MM.1S (cell line): ENCODE data around the gene MICALL2.

Source experiments
- DNase-seq: peaks from one replicate; pipeline ENCODE4 v3.0.0-alpha.2; 2015
- H2AFZ ChIP-seq: fragments of 300-600 bp; sonication (generic); 2 replicates; pipeline ENCODE4 v1.6.0; 2016; ENCODE audit warnings: antibody characterized with exemption, low read length
- H3F3A ChIP-seq: fragments of 300-600 bp; sonication (generic); 2 replicates; pipeline ENCODE4 v1.6.1; 2016; ENCODE audit warnings: mild to moderate bottlenecking, antibody characterized with exemption, low read length, moderate library complexity, mixed read lengths; ENCODE audit not compliant: insufficient read depth
- H3K27ac ChIP-seq: fragments of 300-600 bp; sonication (generic); 2 replicates; pipeline ENCODE4 v1.5.1; 2016; ENCODE audit warnings: mild to moderate bottlenecking, low read length
- H3K27me3 ChIP-seq: fragments of 300-600 bp; sonication (generic); replicated peaks from 2 replicates; pipeline ENCODE4 v1.6.0; 2016; ENCODE audit warnings: low read length; ENCODE audit not compliant: insufficient read depth
- H3K36me3 ChIP-seq: fragments of 300-600 bp; sonication (generic); replicated peaks from 2 replicates; pipeline ENCODE4 v1.6.1; 2016; ENCODE audit warnings: mild to moderate bottlenecking, low read length, mixed read lengths; ENCODE audit not compliant: insufficient read depth
- H3K4me1 ChIP-seq: fragments of 300-600 bp; sonication (generic); 2 replicates; pipeline ENCODE4 v1.6.1; 2016; ENCODE audit warnings: low read length, mixed read lengths
- H3K4me2 ChIP-seq: fragments of 300-600 bp; sonication (generic); 2 replicates; pipeline ENCODE4 v1.6.0; 2016; ENCODE audit warnings: low read depth, low read length
- H3K4me3 ChIP-seq: fragments of 300-600 bp; sonication (generic); 2 replicates; pipeline ENCODE4 v1.5.1; 2016; ENCODE audit warnings: low read length, mixed read lengths
- H3K79me2 ChIP-seq: fragments of 300-600 bp; sonication (generic); 2 replicates; pipeline ENCODE4 v1.6.1; 2016; ENCODE audit warnings: mixed run types, low read length, mixed read lengths
- H3K9ac ChIP-seq: fragments of 300-600 bp; sonication (generic); 2 replicates; pipeline ENCODE4 v1.6.1; 2016; ENCODE audit warnings: low read length, mixed read lengths
- H3K9me2 ChIP-seq: fragments of 300-600 bp; sonication (generic); replicated peaks from 2 replicates; pipeline ENCODE4 v1.6.1; 2016; ENCODE audit warnings: mild to moderate bottlenecking, low read length, mixed read lengths; ENCODE audit not compliant: insufficient read depth
- H3K9me3 ChIP-seq: fragments of 300-600 bp; sonication (generic); replicated peaks from 2 replicates; pipeline ENCODE4 v1.6.1; 2016; ENCODE audit warnings: mild to moderate bottlenecking, low read length, mixed read lengths; ENCODE audit not compliant: insufficient read depth
- H4K20me1 ChIP-seq: fragments of 300-600 bp; sonication (generic); 2 replicates; pipeline ENCODE4 v1.6.1; 2016; ENCODE audit warnings: mild to moderate bottlenecking, low read length, moderate library complexity, mixed read lengths; ENCODE audit not compliant: insufficient read depth
- CTCF ChIP-seq: fragments of 300-600 bp; sonication (generic); IDR thresholded peaks from 2 replicates; pipeline ENCODE4 v1.5.1; 2016; ENCODE audit warnings: antibody characterized with exemption, low read length, mixed read lengths
- EZH2 ChIP-seq: fragments of 300-600 bp; sonication (generic); optimal IDR thresholded peaks from 2 replicates; pipeline ENCODE3; 2017; ENCODE audit warnings: low read depth, mild to moderate bottlenecking, antibody characterized with exemption, low read length, mixed read lengths
- EZH2phosphoT487 ChIP-seq: fragments of 300-600 bp; sonication (generic); IDR thresholded peaks from 2 replicates; pipeline ENCODE4 v1.6.1; 2018; ENCODE audit warnings: antibody characterized with exemption, low read length

MICALL2 gene

DNA sequence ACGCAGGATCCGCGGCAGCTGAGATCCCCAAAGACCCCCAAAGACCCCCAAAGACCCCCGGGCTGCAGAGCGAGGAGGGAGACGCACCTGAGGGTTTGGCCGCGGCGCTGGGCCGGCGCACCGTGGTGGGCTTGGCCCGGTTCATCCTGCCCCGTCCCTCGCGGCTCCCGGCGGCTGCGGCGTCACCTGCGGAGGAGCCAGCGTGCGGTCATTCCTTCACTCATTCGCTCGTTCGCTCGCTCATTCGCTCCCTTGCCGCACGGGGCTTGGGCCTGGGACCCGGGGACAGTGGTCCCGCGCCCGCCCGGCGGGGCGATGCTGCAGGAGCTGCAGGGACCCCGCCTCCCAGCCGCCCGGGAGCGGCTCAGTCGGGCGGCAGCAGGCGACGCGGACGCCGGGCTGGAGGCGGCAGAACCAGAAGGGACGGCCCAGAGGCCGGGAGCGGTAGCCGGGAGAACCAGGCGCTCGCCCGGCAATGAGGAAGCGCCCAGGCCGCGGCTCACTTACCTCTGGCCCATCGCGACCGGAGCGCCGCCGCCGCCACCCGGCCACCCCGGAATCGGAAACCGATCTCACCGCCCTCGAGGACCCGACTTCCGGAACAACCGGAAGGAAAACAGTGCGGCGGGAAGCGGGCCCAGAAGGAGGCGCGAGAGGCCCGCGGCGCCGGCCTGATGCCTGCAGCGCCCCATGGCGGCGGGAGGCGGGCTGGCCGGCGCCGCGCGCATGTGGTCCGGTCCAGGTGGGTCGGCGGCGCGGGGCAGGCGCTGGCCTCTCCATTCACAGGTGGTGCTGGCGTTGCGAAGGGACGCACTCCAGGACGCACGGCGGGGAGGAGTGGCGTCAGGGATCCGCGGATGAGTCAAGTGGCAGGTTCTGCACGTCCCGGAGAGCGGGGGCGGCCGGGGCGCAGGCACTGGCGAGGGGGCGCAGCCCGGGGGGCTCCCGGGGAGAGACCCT, 44.8 kb upstream of the MICALL2 start, which contains the start of gene INTS1:
Gene INTS1 (minus strand): TSS at position 574 of the 960 bp plus-strand sequence. CDS start 429 bp downstream, at position 145.
- Histone ChIP-seq H3K27me3 (no peaks in the 10 kb centered on the region), H3K9me2 (no peaks in the 10 kb centered on the region), H3K79me2 (peaks cover 37% of the 10 kb centered on the region), H3K4me1 (peaks cover 9% of the 10 kb centered on the region; the same call in 1 of the 2 replicates), H2AFZ (peak within 1 kb of the TSS; percentile 70; the same call in 1 of the 2 replicates), H4K20me1 (no peaks in the 10 kb centered on the region), H3K9me3 (no peaks in the 10 kb centered on the region), H3K9ac (peak within 1 kb of the TSS; percentile 75), H3K27ac (no peak within 1 kb of the TSS), H3K36me3 (no peaks in the 10 kb centered on the region; the same call in 1 of the 2 replicates), H3F3A (peaks cover 8% of the 10 kb centered on the region; the same call in 1 of the 2 replicates), H3K4me3 (peak within 1 kb of the TSS; percentile 96), H3K4me2 (peak within 1 kb of the TSS; percentile 94)
- DNase-seq, result peak; percentile 93
- peak; percentile 86 for TF ChIP-seq CTCF
- no peak for TF ChIP-seq EZH2phosphoT487
- no peak for TF ChIP-seq EZH2

GRCh38 chr7:1503390-1503789, 44.1 kb upstream of the MICALL2 start:
- Histone ChIP-seq H3K9ac (peak overlapping the region; percentile 75), H3K9me3 (no peaks in the 10 kb centered on the region), H3K36me3 (no peaks in the 10 kb centered on the region; the same call in 1 of the 2 replicates), H3K4me1 (peaks cover 9% of the 10 kb centered on the region; the same call in 1 of the 2 replicates), H3K4me3 (peak overlapping the region; percentile 96), H3K9me2 (no peaks in the 10 kb centered on the region), H4K20me1 (no peaks in the 10 kb centered on the region), H3K4me2 (peak overlapping the region; percentile 94), H3K27me3 (no peaks in the 10 kb centered on the region), H3F3A (peaks cover 8% of the 10 kb centered on the region; the same call in 1 of the 2 replicates), H3K27ac (no peak overlapping the region), H3K79me2 (peaks cover 37% of the 10 kb centered on the region), H2AFZ (no peak overlapping the region)
- TF ChIP-seq EZH2phosphoT487 (no peak), CTCF (no peak)
- no peak for DNase-seq

GRCh38 chr7:1502845-1503244, 43.6 kb upstream of the MICALL2 start:
- no peak overlapping the region for H3K9ac ChIP-seq
- no peak for DNase-seq
- no peaks in the 10 kb centered on the region for H4K20me1 ChIP-seq
- TF ChIP-seq CTCF, result no peak
- no peak for TF ChIP-seq EZH2phosphoT487
- TF ChIP-seq EZH2, result no peak
- no peak overlapping the region for H2AFZ ChIP-seq
- no peak overlapping the region for H3K27ac ChIP-seq
- H3K36me3 ChIP-seq, result no peaks in the 10 kb centered on the region; the same call in 1 of the 2 replicates
- no peaks in the 10 kb centered on the region for H3K9me3 ChIP-seq
- peaks cover 9% of the 10 kb centered on the region; the same call in 1 of the 2 replicates for H3K4me1 ChIP-seq
- H3K4me2 ChIP-seq, result peak overlapping the region; percentile 94
- no peaks in the 10 kb centered on the region for H3K27me3 ChIP-seq
- H3F3A ChIP-seq, result peaks cover 8% of the 10 kb centered on the region; the same call in 1 of the 2 replicates
- no peaks in the 10 kb centered on the region for H3K9me2 ChIP-seq
- peaks cover 37% of the 10 kb centered on the region for H3K79me2 ChIP-seq
- H3K4me3 ChIP-seq, result peak overlapping the region; percentile 96
